Measurements from ENCODE around the gene UCHL1.

The UCHL1 gene

GRCh38 chr4:41256740-41257256 lies at the start of gene UCHL1:
Gene UCHL1 (plus strand): TSS chr4:41256928. CDS start chr4:41256977, 49 bp downstream.
- no peak for DNase-seq (ENCODE audit: low spot score)

- peak; percentile 34 for DNase-seq (ENCODE audit: low spot score)
Observed at GRCh38 chr4:41207291-41207831, 49.4 kb upstream of the UCHL1 start.

- DNase-seq (ENCODE audit: low spot score), result no peak
Observed at GRCh38 chr4:41209187-41209586, 47.5 kb upstream of the UCHL1 start.

- DNase-seq (ENCODE audit: low spot score), result no peak
Observed at GRCh38 chr4:41209901-41210300, 46.8 kb upstream of the UCHL1 start.

GRCh38 chr4:41211951-41212615 lies 44.6 kb upstream of the UCHL1 start:
- no peak for DNase-seq (ENCODE audit: low spot score)

- DNase-seq (ENCODE audit: low spot score), result no peak
Observed at GRCh38 chr4:41212616-41213203, 44.0 kb upstream of the UCHL1 start.

- DNase-seq (ENCODE audit: low spot score), result no peak
Observed at GRCh38 chr4:41213625-41214135, 43.0 kb upstream of the UCHL1 start.

GRCh38 chr4:41214136-41214824 lies 42.4 kb upstream of the UCHL1 start, which contains the start of gene APBB2:
Gene APBB2 (minus strand): TSS chr4:41214542. CDS start chr4:41033254, 181,288 bp downstream.
- DNase-seq (ENCODE audit: low spot score), result peak; percentile 56

GRCh38 chr4:41214825-41215146 lies 41.9 kb upstream of the UCHL1 start:
- no peak for DNase-seq (ENCODE audit: low spot score)

- DNase-seq (ENCODE audit: low spot score), result no peak
Observed at GRCh38 chr4:41215155-41215554, 41.6 kb upstream of the UCHL1 start.

GRCh38 chr4:41215969-41216293 lies 40.8 kb upstream of the UCHL1 start:
- no peak for DNase-seq (ENCODE audit: low spot score)

GRCh38 chr4:41216294-41217019 lies 40.3 kb upstream of the UCHL1 start:
- DNase-seq (ENCODE audit: low spot score), result peak; percentile 73

- DNase-seq (ENCODE audit: low spot score), result no peak
Observed at GRCh38 chr4:41217020-41217333, 39.8 kb upstream of the UCHL1 start.

GRCh38 chr4:41217374-41217773 lies 39.4 kb upstream of the UCHL1 start:
- no peak for DNase-seq (ENCODE audit: low spot score)

- DNase-seq (ENCODE audit: low spot score), result no peak
Observed at GRCh38 chr4:41218703-41219102, 38.0 kb upstream of the UCHL1 start.

GRCh38 chr4:41219421-41219950 lies 37.2 kb upstream of the UCHL1 start:
- DNase-seq (ENCODE audit: low spot score), result no peak

- DNase-seq (ENCODE audit: low spot score), result no peak
Observed at GRCh38 chr4:41221850-41222645, 34.7 kb upstream of the UCHL1 start.

GRCh38 chr4:41227902-41228301 lies 28.8 kb upstream of the UCHL1 start:
- DNase-seq (ENCODE audit: low spot score), result no peak

GRCh38 chr4:41232406-41232805 lies 24.3 kb upstream of the UCHL1 start:
- DNase-seq (ENCODE audit: low spot score), result no peak

GRCh38 chr4:41232856-41233255 lies 23.9 kb upstream of the UCHL1 start:
- DNase-seq (ENCODE audit: low spot score), result no peak

GRCh38 chr4:41236032-41236431 lies 20.7 kb upstream of the UCHL1 start:
- no peak for DNase-seq (ENCODE audit: low spot score)

Data from activated CD4-positive, alpha-beta T cell treated with anti-CD3 and anti-CD28 coated beads, Interleukin-2, Interleukin-4, amounts not matched to agents 100 ng/mL and 50 ng/mL, durations not matched to agents 16 hours and 8 hours (primary cell).